Neural crest cell (in vitro differentiated cells): ENCODE measurements around the gene EMC8. TPM values are rescaled to one million over a fixed set of nuclear protein-coding genes. Genes with fewer than 3 reads are reported as not detected.

Source experiments
- DNase-seq: peaks from one replicate; pipeline ENCODE4 v3.0.0; 2021; ENCODE audit warnings: low read depth, mixed read lengths, low spot score
- H3K27ac Mint-ChIP-seq: one replicate; pipeline ENCODE4 v1.8.0; 2021; ENCODE audit warnings: mild to moderate bottlenecking, mixed read lengths; ENCODE audit not compliant: unreplicated experiment
- H3K27me3 Mint-ChIP-seq: 2 replicates; pipeline ENCODE4 v1.8.0; 2021; ENCODE audit warnings: low read depth, mild to moderate bottlenecking, mixed read lengths
- H3K36me3 Mint-ChIP-seq: 2 replicates; pipeline ENCODE4 v1.8.0; 2021; ENCODE audit warnings: low read depth, mild to moderate bottlenecking, mixed read lengths
- H3K4me1 Mint-ChIP-seq: 2 replicates; pipeline ENCODE4 v1.8.0; 2021; ENCODE audit warnings: mixed read lengths
- H3K4me3 Mint-ChIP-seq: one replicate; pipeline ENCODE4 v1.8.0; 2021; ENCODE audit warnings: mild to moderate bottlenecking, mixed read lengths
- H3K9me3 Mint-ChIP-seq: 2 replicates; pipeline ENCODE4 v1.8.0; 2021; ENCODE audit warnings: mixed read lengths
- total RNA-seq: library from RNA; stranded (reverse); gene quantifications from 2 replicates; pipeline ENCODE4 v1.2.1, GENCODE V29; 2021
- TF ChIP-seq, protein P1 (sequence below): fragments of 200-600 bp; sonication (generic); conservative IDR thresholded peaks from 2 replicates; pipeline ENCODE4 v1.5.0; 2021; ENCODE audit warnings: antibody characterized with exemption, mild to moderate bottlenecking

EMC8 gene
- total RNA-seq, 1 donor from 2014 or later = 44.1 TPM

- Mint-ChIP-seq H3K9me3 (no peaks in the 10 kb centered on the region), H3K27ac (no peak overlapping the region), H3K4me3 (no peak overlapping the region), H3K27me3 (no peaks in the 10 kb centered on the region), H3K4me1 (no peaks in the 10 kb centered on the region), H3K36me3 (peaks cover 19% of the 10 kb centered on the region)
- DNase-seq = no peak
- TF ChIP-seq, protein P1, sequence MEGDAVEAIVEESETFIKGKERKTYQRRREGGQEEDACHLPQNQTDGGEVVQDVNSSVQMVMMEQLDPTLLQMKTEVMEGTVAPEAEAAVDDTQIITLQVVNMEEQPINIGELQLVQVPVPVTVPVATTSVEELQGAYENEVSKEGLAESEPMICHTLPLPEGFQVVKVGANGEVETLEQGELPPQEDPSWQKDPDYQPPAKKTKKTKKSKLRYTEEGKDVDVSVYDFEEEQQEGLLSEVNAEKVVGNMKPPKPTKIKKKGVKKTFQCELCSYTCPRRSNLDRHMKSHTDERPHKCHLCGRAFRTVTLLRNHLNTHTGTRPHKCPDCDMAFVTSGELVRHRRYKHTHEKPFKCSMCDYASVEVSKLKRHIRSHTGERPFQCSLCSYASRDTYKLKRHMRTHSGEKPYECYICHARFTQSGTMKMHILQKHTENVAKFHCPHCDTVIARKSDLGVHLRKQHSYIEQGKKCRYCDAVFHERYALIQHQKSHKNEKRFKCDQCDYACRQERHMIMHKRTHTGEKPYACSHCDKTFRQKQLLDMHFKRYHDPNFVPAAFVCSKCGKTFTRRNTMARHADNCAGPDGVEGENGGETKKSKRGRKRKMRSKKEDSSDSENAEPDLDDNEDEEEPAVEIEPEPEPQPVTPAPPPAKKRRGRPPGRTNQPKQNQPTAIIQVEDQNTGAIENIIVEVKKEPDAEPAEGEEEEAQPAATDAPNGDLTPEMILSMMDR = no peak
Measured at GRCh38 chr16:85788819-85789218, 10.5 kb downstream of the EMC8 start.

- Mint-ChIP-seq H3K4me3 (no peak overlapping the region), H3K4me1 (no peaks in the 10 kb centered on the region), H3K36me3 (peaks cover 5% of the 10 kb centered on the region), H3K9me3 (no peaks in the 10 kb centered on the region), H3K27ac (no peak overlapping the region), H3K27me3 (no peaks in the 10 kb centered on the region)
- TF ChIP-seq, protein P1 = no peak
- no peak for DNase-seq
Measured at GRCh38 chr16:85785927-85786326, 13.4 kb downstream of the EMC8 start.

- no peak for DNase-seq
- TF ChIP-seq, protein P1 = no peak
- Mint-ChIP-seq H3K4me1 (no peaks in the 10 kb centered on the region), H3K36me3 (peaks cover 5% of the 10 kb centered on the region), H3K9me3 (no peaks in the 10 kb centered on the region), H3K4me3 (no peak overlapping the region), H3K27me3 (no peaks in the 10 kb centered on the region), H3K27ac (no peak overlapping the region)
Measured at GRCh38 chr16:85784813-85785212, 14.5 kb downstream of the EMC8 start.

- H3K4me1 Mint-ChIP-seq = no peaks in the 10 kb centered on the region
- peaks cover 8% of the 10 kb centered on the region for H3K36me3 Mint-ChIP-seq
- no peak for DNase-seq
- no peak overlapping the region for H3K4me3 Mint-ChIP-seq
- peak overlapping the region; percentile 75 for H3K27ac Mint-ChIP-seq
- H3K27me3 Mint-ChIP-seq = no peaks in the 10 kb centered on the region
- no peaks in the 10 kb centered on the region for H3K9me3 Mint-ChIP-seq
- TF ChIP-seq, protein P1 = no peak
Measured at GRCh38 chr16:85783441-85783840, 15.9 kb downstream of the EMC8 start.

GRCh38 chr16:85782451-85782850 is 16.9 kb downstream of the EMC8 start:
- Mint-ChIP-seq H3K27me3 (no peaks in the 10 kb centered on the region), H3K4me3 (no peak overlapping the region), H3K9me3 (no peaks in the 10 kb centered on the region), H3K27ac (no peak overlapping the region), H3K4me1 (no peaks in the 10 kb centered on the region), H3K36me3 (peaks cover 8% of the 10 kb centered on the region)
- no peak for DNase-seq
- TF ChIP-seq, protein P1 = no peak
